MM.1S (cell line): ENCODE data around the gene BCL2L2.
A peak's percentile ranks its signal among the peaks of the same experiment; 100 is the strongest.

Experiments used
- DNase-seq: peaks from one replicate; pipeline ENCODE4 v3.0.0-alpha.2; 2015
- H2AFZ ChIP-seq: fragments of 300-600 bp; sonication (generic); 2 replicates; pipeline ENCODE4 v1.6.0; 2016; ENCODE audit warnings: antibody characterized with exemption, low read length
- H3F3A ChIP-seq: fragments of 300-600 bp; sonication (generic); 2 replicates; pipeline ENCODE4 v1.6.1; 2016; ENCODE audit warnings: mild to moderate bottlenecking, antibody characterized with exemption, low read length, moderate library complexity, mixed read lengths; ENCODE audit not compliant: insufficient read depth
- H3K27ac ChIP-seq: fragments of 300-600 bp; sonication (generic); 2 replicates; pipeline ENCODE4 v1.5.1; 2016; ENCODE audit warnings: mild to moderate bottlenecking, low read length
- H3K27me3 ChIP-seq: fragments of 300-600 bp; sonication (generic); replicated peaks from 2 replicates; pipeline ENCODE4 v1.6.0; 2016; ENCODE audit warnings: low read length; ENCODE audit not compliant: insufficient read depth
- H3K36me3 ChIP-seq: fragments of 300-600 bp; sonication (generic); replicated peaks from 2 replicates; pipeline ENCODE4 v1.6.1; 2016; ENCODE audit warnings: mild to moderate bottlenecking, low read length, mixed read lengths; ENCODE audit not compliant: insufficient read depth
- H3K4me1 ChIP-seq: fragments of 300-600 bp; sonication (generic); 2 replicates; pipeline ENCODE4 v1.6.1; 2016; ENCODE audit warnings: low read length, mixed read lengths
- H3K4me2 ChIP-seq: fragments of 300-600 bp; sonication (generic); 2 replicates; pipeline ENCODE4 v1.6.0; 2016; ENCODE audit warnings: low read depth, low read length
- H3K4me3 ChIP-seq: fragments of 300-600 bp; sonication (generic); 2 replicates; pipeline ENCODE4 v1.5.1; 2016; ENCODE audit warnings: low read length, mixed read lengths
- H3K79me2 ChIP-seq: fragments of 300-600 bp; sonication (generic); 2 replicates; pipeline ENCODE4 v1.6.1; 2016; ENCODE audit warnings: mixed run types, low read length, mixed read lengths
- H3K9ac ChIP-seq: fragments of 300-600 bp; sonication (generic); 2 replicates; pipeline ENCODE4 v1.6.1; 2016; ENCODE audit warnings: low read length, mixed read lengths
- H3K9me2 ChIP-seq: fragments of 300-600 bp; sonication (generic); replicated peaks from 2 replicates; pipeline ENCODE4 v1.6.1; 2016; ENCODE audit warnings: mild to moderate bottlenecking, low read length, mixed read lengths; ENCODE audit not compliant: insufficient read depth
- H3K9me3 ChIP-seq: fragments of 300-600 bp; sonication (generic); replicated peaks from 2 replicates; pipeline ENCODE4 v1.6.1; 2016; ENCODE audit warnings: mild to moderate bottlenecking, low read length, mixed read lengths; ENCODE audit not compliant: insufficient read depth
- H4K20me1 ChIP-seq: fragments of 300-600 bp; sonication (generic); 2 replicates; pipeline ENCODE4 v1.6.1; 2016; ENCODE audit warnings: mild to moderate bottlenecking, low read length, moderate library complexity, mixed read lengths; ENCODE audit not compliant: insufficient read depth
- EZH2 ChIP-seq: fragments of 300-600 bp; sonication (generic); optimal IDR thresholded peaks from 2 replicates; pipeline ENCODE3; 2017; ENCODE audit warnings: low read depth, mild to moderate bottlenecking, antibody characterized with exemption, low read length, mixed read lengths
- EZH2phosphoT487 ChIP-seq: fragments of 300-600 bp; sonication (generic); IDR thresholded peaks from 2 replicates; pipeline ENCODE4 v1.6.1; 2018; ENCODE audit warnings: antibody characterized with exemption, low read length
- TF ChIP-seq, protein P1 (sequence below): fragments of 300-600 bp; sonication (generic); IDR thresholded peaks from 2 replicates; pipeline ENCODE4 v1.5.1; 2016; ENCODE audit warnings: antibody characterized with exemption, low read length, mixed read lengths

BCL2L2 gene

DNA sequence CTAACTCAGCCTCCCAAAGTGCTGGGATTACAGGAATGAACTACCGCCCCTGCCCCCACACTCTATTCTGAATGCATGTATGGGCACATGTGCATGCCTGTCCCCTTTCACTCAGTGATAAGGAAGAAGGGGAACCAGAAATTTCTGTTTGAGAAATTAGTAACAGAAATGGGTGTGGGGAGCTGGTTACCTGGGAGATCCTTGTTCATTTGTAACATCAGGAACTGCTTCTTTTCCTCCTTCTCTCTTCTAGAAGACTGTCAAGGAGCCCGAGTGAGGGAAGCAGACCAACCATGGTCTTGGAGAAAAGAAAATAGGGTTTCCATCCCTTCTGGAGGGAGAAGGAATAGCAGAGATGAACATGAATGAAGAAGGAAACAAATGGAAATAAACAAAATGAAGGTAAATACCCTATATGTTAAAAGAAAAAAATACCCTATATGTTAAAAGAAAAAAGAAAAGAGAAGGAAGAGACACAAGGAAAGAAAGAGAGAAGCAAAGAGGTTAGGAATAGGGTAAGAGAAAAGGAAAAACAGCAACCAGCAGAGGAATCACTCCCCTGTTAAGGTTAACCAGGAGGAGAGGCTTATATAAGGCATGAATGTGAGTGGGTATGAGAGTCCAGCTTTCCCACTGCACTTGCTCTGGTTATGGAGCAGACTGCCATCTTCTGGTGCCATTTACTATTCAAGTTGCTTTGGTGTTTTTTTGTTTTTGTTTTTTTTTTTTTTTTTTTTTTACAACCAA, 7.2 kb upstream of the BCL2L2 start:
- Histone ChIP-seq H2AFZ (no peak overlapping the region), H3K4me2 (no peak overlapping the region), H3K4me1 (no peaks in the 10 kb centered on the region), H4K20me1 (no peaks in the 10 kb centered on the region), H3K9me2 (no peaks in the 10 kb centered on the region), H3K27ac (no peak overlapping the region), H3F3A (peaks cover 8% of the 10 kb centered on the region), H3K4me3 (no peak overlapping the region), H3K36me3 (no peaks in the 10 kb centered on the region), H3K9me3 (no peaks in the 10 kb centered on the region), H3K27me3 (no peaks in the 10 kb centered on the region), H3K9ac (no peak overlapping the region), H3K79me2 (peaks cover 5% of the 10 kb centered on the region; the same call in 1 of the 2 replicates)
- no peak for DNase-seq
- TF ChIP-seq, protein P1, sequence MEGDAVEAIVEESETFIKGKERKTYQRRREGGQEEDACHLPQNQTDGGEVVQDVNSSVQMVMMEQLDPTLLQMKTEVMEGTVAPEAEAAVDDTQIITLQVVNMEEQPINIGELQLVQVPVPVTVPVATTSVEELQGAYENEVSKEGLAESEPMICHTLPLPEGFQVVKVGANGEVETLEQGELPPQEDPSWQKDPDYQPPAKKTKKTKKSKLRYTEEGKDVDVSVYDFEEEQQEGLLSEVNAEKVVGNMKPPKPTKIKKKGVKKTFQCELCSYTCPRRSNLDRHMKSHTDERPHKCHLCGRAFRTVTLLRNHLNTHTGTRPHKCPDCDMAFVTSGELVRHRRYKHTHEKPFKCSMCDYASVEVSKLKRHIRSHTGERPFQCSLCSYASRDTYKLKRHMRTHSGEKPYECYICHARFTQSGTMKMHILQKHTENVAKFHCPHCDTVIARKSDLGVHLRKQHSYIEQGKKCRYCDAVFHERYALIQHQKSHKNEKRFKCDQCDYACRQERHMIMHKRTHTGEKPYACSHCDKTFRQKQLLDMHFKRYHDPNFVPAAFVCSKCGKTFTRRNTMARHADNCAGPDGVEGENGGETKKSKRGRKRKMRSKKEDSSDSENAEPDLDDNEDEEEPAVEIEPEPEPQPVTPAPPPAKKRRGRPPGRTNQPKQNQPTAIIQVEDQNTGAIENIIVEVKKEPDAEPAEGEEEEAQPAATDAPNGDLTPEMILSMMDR: peak; percentile 22; the same call in 1 of the 2 replicates
- no peak for TF ChIP-seq EZH2

DNA sequence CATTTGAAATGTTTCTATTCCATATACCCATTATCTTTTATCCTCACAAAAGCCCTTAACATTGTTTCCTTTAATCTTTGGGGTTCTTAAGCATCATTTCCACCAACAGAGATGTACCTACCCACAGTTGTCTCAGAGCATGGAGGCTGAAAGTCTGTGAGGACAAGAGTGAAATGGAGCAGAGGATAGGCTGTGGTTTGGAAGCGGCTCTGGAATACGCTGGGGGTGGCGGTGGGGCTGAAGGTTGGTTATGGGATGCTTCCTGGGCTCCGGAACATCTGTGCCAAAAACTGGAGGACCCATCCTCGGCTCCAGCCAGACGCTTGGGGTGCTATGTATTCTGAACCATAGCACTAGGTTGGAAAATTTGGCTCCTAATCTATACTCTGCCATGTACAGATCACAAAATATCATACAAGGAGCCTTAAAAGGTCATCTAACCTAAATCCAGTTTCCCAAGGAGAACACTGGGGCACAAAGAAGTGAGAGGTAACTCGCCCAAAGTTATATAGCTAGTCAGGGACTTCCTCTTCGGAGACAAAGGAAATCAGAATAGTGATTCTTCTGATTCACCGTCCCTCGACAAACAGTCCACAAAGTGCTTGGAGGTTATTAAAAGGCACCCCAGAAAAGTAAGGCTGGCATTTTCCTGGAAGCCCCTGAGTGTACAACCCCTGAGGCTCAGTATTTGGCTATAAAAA, 6.5 kb upstream of the BCL2L2 start:
- Histone ChIP-seq H3K27ac (peak overlapping the region; percentile 44; the same call in 1 of the 2 replicates), H3K36me3 (no peaks in the 10 kb centered on the region), H3K4me2 (peak overlapping the region; percentile 77), H4K20me1 (no peaks in the 10 kb centered on the region), H3K79me2 (peaks cover 5% of the 10 kb centered on the region; the same call in 1 of the 2 replicates), H3K4me1 (no peaks in the 10 kb centered on the region), H3K9ac (peak overlapping the region; percentile 82; the same call in 1 of the 2 replicates), H3K9me3 (no peaks in the 10 kb centered on the region), H3F3A (peaks cover 8% of the 10 kb centered on the region), H2AFZ (no peak overlapping the region), H3K9me2 (no peaks in the 10 kb centered on the region), H3K27me3 (no peaks in the 10 kb centered on the region), H3K4me3 (peak overlapping the region; percentile 72)
- no peak for TF ChIP-seq EZH2phosphoT487
- no peak for TF ChIP-seq EZH2
- TF ChIP-seq, protein P1: no peak
- DNase-seq: no peak

DNA sequence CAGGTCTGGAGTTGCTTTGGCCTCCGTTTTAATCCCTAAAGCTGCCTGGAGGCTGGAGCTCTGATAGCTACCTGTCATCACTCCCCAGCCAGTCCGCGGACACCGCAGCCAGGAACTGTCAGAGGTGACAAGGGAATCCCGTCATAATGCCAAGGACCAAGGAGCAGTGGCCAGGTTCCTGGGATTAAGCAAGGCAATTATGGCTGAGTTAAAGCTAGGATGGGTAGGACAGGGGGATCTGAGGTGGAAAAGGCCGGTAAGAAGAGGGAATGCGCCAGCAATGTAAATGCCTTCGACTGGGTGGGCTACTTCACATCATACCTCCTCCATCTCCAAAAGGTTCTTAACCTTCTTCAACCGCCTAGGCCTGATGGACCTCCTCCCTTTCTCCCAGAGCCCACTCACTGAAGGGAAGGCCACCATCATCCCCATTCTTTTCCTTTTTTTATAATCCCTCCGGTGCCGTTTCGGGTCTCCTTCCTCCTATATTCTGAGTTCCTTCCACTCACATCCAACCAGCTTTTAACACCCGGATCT, 5.9 kb upstream of the BCL2L2 start:
- Histone ChIP-seq H3K9ac (peak overlapping the region; percentile 82), H3F3A (peaks cover 8% of the 10 kb centered on the region), H3K27ac (peak overlapping the region; percentile 44; the same call in 1 of the 2 replicates), H3K4me2 (peak overlapping the region; percentile 77), H3K9me3 (no peaks in the 10 kb centered on the region), H3K36me3 (no peaks in the 10 kb centered on the region), H2AFZ (peak overlapping the region; percentile 34; the same call in 1 of the 2 replicates), H3K27me3 (no peaks in the 10 kb centered on the region), H3K4me3 (peak overlapping the region; percentile 72), H3K4me1 (no peaks in the 10 kb centered on the region), H3K9me2 (no peaks in the 10 kb centered on the region), H3K79me2 (peaks cover 5% of the 10 kb centered on the region; the same call in 1 of the 2 replicates), H4K20me1 (no peaks in the 10 kb centered on the region)
- DNase-seq: no peak
- TF ChIP-seq EZH2 (no peak), EZH2phosphoT487 (no peak)
- TF ChIP-seq, protein P1: no peak
